GM18505 (cell line): ENCODE measurements around the gene KCNK16.

Experiments used
- ATAC-seq: cut with Tn5 transposase; IDR thresholded peaks from one replicate; pipeline ENCODE4 v1.9.1; 2021; ENCODE audit not compliant: unreplicated experiment
- POLR2A ChIP-seq: IDR thresholded peaks from 4 replicates; pipeline ENCODE4 v1.6.1; 2011; ENCODE audit warnings: borderline replicate concordance; ENCODE audit not compliant: insufficient read depth, insufficient read length; ENCODE audit errors: extremely low read depth

Gene KCNK16

GRCh38 chr6:39322306-39322850 lies at the start of gene KCNK16:
TSS of gene KCNK16 (minus strand) at chr6:39322702. CDS start at chr6:39322540, 162 bp downstream.
- no peak for TF ChIP-seq POLR2A
- ATAC-seq, result no peak

- ATAC-seq, result no peak
- no peak for TF ChIP-seq POLR2A
Measured at GRCh38 chr6:39370390-39370789, 47.9 kb upstream of the KCNK16 start.

- ATAC-seq, result no peak
- no peak for TF ChIP-seq POLR2A
Measured at GRCh38 chr6:39369987-39370386, 47.5 kb upstream of the KCNK16 start.

- ATAC-seq, result no peak
- TF ChIP-seq POLR2A, result no peak
Measured at GRCh38 chr6:39367700-39368099, 45.2 kb upstream of the KCNK16 start.

GRCh38 chr6:39366931-39367618 lies 44.6 kb upstream of the KCNK16 start:
- no peak for TF ChIP-seq POLR2A
- ATAC-seq, result no peak

GRCh38 chr6:39365281-39366074 lies 43.0 kb upstream of the KCNK16 start:
- no peak for TF ChIP-seq POLR2A

GRCh38 chr6:39363280-39363679 lies 40.8 kb upstream of the KCNK16 start:
- no peak for TF ChIP-seq POLR2A
- no peak for ATAC-seq

More at GRCh38 chr6:39365281-39366074, 43.0 kb upstream of the KCNK16 start:
- no peak for ATAC-seq

- ATAC-seq, result no peak
- TF ChIP-seq POLR2A, result no peak
Measured at GRCh38 chr6:39362487-39362865, 40.0 kb upstream of the KCNK16 start.

- no peak for TF ChIP-seq POLR2A
- ATAC-seq, result no peak
Measured at GRCh38 chr6:39361657-39362486, 39.4 kb upstream of the KCNK16 start.

- no peak for TF ChIP-seq POLR2A
Measured at GRCh38 chr6:39360378-39360777, 37.9 kb upstream of the KCNK16 start.

GRCh38 chr6:39357998-39358686 lies 35.6 kb upstream of the KCNK16 start:
- no peak for ATAC-seq
- no peak for TF ChIP-seq POLR2A

More at GRCh38 chr6:39360378-39360777, 37.9 kb upstream of the KCNK16 start:
- ATAC-seq, result no peak

GRCh38 chr6:39353698-39354315 lies 31.3 kb upstream of the KCNK16 start:
- no peak for TF ChIP-seq POLR2A
- ATAC-seq, result no peak
